Measurements from ENCODE around the gene TFE3.

GRCh38 chrX:49067285-49068120, 24.3 kb upstream of the TFE3 start:
- no peak for TF ChIP-seq CTCF (conservative IDR thresholded peaks at IDR 0.05; ENCODE audit: low read depth, low read length)
- TF ChIP-seq EZH2 (IDR thresholded peaks at IDR 0.05; ENCODE audit: borderline replicate concordance, low read depth, low read length, poor library complexity, severe bottlenecking): no peak
